ENCODE measurements around the gene CDC42EP5.
"Not testable (repeated sequence)": the region's sequence is repeated elsewhere in the genome, so short reads cannot be mapped to it uniquely, and the experiment has no call there.

GRCh38 chr19:54446349-54446748 is 26.7 kb downstream of the CDC42EP5 start:
- TF ChIP-seq TAF1 (IDR thresholded peaks at IDR 0.05; ENCODE audit: borderline replicate concordance, low read depth, low read length); POLR2AphosphoS5 (IDR thresholded peaks at IDR 0.05; ENCODE audit: low read depth, low read length); POLR2A (IDR thresholded peaks at IDR 0.05; ENCODE audit: low read depth, low read length): not testable (repeated sequence)
